Right lobe of liver (tissue), 6 donors: ENCODE data around the gene LRSAM1. TPM values are rescaled to one million over a fixed set of nuclear protein-coding genes. Genes with fewer than 3 reads are reported as not detected.

Experiments used
- ATAC-seq, 4 donors: fragments of 200-7000 bp; cut with Tn5 transposase; one replicate each; pipeline ENCODE4 v1.9.1; 2020; ENCODE audit warnings: mild to moderate bottlenecking in 4 of 4, moderate library complexity in 4 of 4
- DNase-seq, 3 donors: peaks; one replicate each; pipeline ENCODE4 v3.0.0-alpha.2; 2020
- H3K27ac ChIP-seq, 3 donors: fragments of 200-600 bp; one replicate each; pipeline ENCODE4 v1.8.0; 2022
- H3K27me3 ChIP-seq, 2 donors: fragments of 200-600 bp; one replicate each; pipeline ENCODE4 v1.8.0; 2022
- H3K36me3 ChIP-seq, 4 donors: fragments of 200-600 bp; sonication (generic) in 1 of 4; one replicate each; pipeline versions ENCODE4 v1.5.1 to v1.8.0; 2017 to 2022; ENCODE audit warnings: control low read depth in 1 of 4
- H3K4me1 ChIP-seq, 4 donors: fragments of 200-600 bp; sonication (generic) in 1 of 4; one replicate each; pipeline versions ENCODE4 v1.5.1 to v1.8.0; 2017 to 2022; ENCODE audit warnings: control low read depth in 1 of 4
- H3K4me3 ChIP-seq, 3 donors: fragments of 200-600 bp; one replicate each; pipeline ENCODE4 v1.8.0; 2022
- H3K9me3 ChIP-seq, 4 donors: fragments of 200-600 bp; sonication (generic) in 1 of 4; one replicate each; pipeline versions ENCODE4 v1.5.1 to v1.8.0; 2017 to 2022; ENCODE audit warnings: control low read depth in 1 of 4
- CTCF ChIP-seq, 4 donors: fragments of 200-600 bp in 3 of 4; fragments of 450-650 bp in 1 of 4; IDR thresholded peaks; one replicate each; pipeline versions ENCODE4 v1.5.1 to v1.8.0; 2016 to 2022; ENCODE audit warnings: antibody characterized with exemption in 4 of 4, mild to moderate bottlenecking in 2 of 4
- POLR2A ChIP-seq: fragments of 450-650 bp; IDR thresholded peaks from one replicate; pipeline ENCODE4 v1.6.1; 2017; ENCODE audit warnings: antibody characterized with exemption, mild to moderate bottlenecking
- WGBS: methylation state at CpG from one replicate; pipeline ENCODE4 v1.1.6; 2018; ENCODE audit warnings: low coverage, low lambda C conversion rate; ENCODE audit not compliant: insufficient coverage; ENCODE audit errors: missing lambda C conversion rate; 5-methylcytosine and 5-hydroxymethylcytosine counted together
- intact Hi-C, 2 donors: fragments of 100-400 bp; cut with DNase I; formaldehyde crosslinking; loops; one replicate each; pipeline versions ENCODE4 v1.11.2 to v1.14.1; 2022
- total RNA-seq, 6 experiments: library from RNA; depleted of rRNA in 2 of 6; stranded (reverse); fragments of >200 nt in 2 of 6; fragmentation: NEBNext Ultra II Directional in 3 of 6; extraction: Animal tissue kit (Norgen Biotek cat#: 25700) in 3 of 6; gene quantifications; one replicate each; pipeline versions ENCODE4 v1.1.0 to v1.2.4, GENCODE V29; 2016 to 2023
- donor health status: DM: no; HTN: yes; CAD: no.
- donor health status: DM: no; HTN: no; CAD: no.
- donor health status: DM: no; HTN: no; CAD: no.
- donor health status: DM: no; HTN: yes; CAD: no.
- donor health status: DM: no; HTN: yes; CAD: no.

Gene LRSAM1
- total RNA-seq, 6 experiments from 2014 or later: 9.4 to 13.3 (median 12.1) TPM

GRCh38 chr9:127535396-127535795 lies 84.1 kb downstream of the LRSAM1 start:
- no peak for TF ChIP-seq POLR2A
- TF ChIP-seq CTCF (IDR thresholded peaks at IDR 0.05): no peak
- DNase-seq (no peak), ATAC-seq (peak in 1 of 4 donors; percentile 6)
- H3K4me3 ChIP-seq: no peak overlapping the region
- no peaks in the 10 kb centered on the region for H3K9me3 ChIP-seq
- intact Hi-C loops: no loop called here
- peak overlapping the region in 1 of 3 donors; percentile 5 for H3K27ac ChIP-seq
- 59% methylated on average over 4 of the region's 6 CpGs for WGBS
- no peaks in the 10 kb centered on the region for H3K4me1 ChIP-seq
- H3K27me3 ChIP-seq: no peaks in the 10 kb centered on the region
- no peaks in the 10 kb centered on the region for H3K36me3 ChIP-seq

- Histone ChIP-seq H3K27me3 (no peaks in the 10 kb centered on the region), H3K4me3 (no peak overlapping the region), H3K27ac (peak overlapping the region in 1 of 3 donors; percentile 5), H3K9me3 (no peaks in the 10 kb centered on the region), H3K4me1 (no peaks in the 10 kb centered on the region), H3K36me3 (no peaks in the 10 kb centered on the region)
- ATAC-seq (peak in 3 of 4 donors; percentile 4 to 32 (median 9)), DNase-seq (no peak)
- WGBS: 72% methylated on average over 13 of the region's 14 CpGs
- intact Hi-C loops: no loop called here
- no peak for TF ChIP-seq POLR2A
- TF ChIP-seq CTCF (IDR thresholded peaks at IDR 0.05): no peak
These were observed 84.5 kb downstream of the LRSAM1 start for GRCh38 chr9:127535834-127536233.

- DNase-seq (no peak), ATAC-seq (no peak)
- no peaks in the 10 kb centered on the region for H3K9me3 ChIP-seq
- H3K4me3 ChIP-seq: no peak overlapping the region
- 79% methylated on average over 6 of the region's 8 CpGs for WGBS
- no peak for TF ChIP-seq CTCF (IDR thresholded peaks at IDR 0.05)
- H3K27me3 ChIP-seq: no peaks in the 10 kb centered on the region
- intact Hi-C loops: no loop called here
- H3K36me3 ChIP-seq: no peaks in the 10 kb centered on the region
- H3K27ac ChIP-seq: peak overlapping the region in 1 of 3 donors; percentile 5
- no peaks in the 10 kb centered on the region for H3K4me1 ChIP-seq
These were observed 85.2 kb downstream of the LRSAM1 start for GRCh38 chr9:127536499-127536898.

GRCh38 chr9:127537014-127537413 lies 85.7 kb downstream of the LRSAM1 start:
- no peak for TF ChIP-seq CTCF (IDR thresholded peaks at IDR 0.05)
- TF ChIP-seq POLR2A: no peak
- Histone ChIP-seq H3K4me1 (no peaks in the 10 kb centered on the region), H3K9me3 (no peaks in the 10 kb centered on the region), H3K4me3 (no peak overlapping the region), H3K27me3 (no peaks in the 10 kb centered on the region), H3K27ac (no peak overlapping the region), H3K36me3 (no peaks in the 10 kb centered on the region)
- no peak for ATAC-seq
- 50% methylated on average over 5 of the region's 8 CpGs for WGBS
- DNase-seq: no peak
- intact Hi-C loops: no loop called here

GRCh38 chr9:127537792-127538191 lies 86.5 kb downstream of the LRSAM1 start:
- no peak for ATAC-seq
- Histone ChIP-seq H3K36me3 (no peaks in the 10 kb centered on the region), H3K4me1 (no peaks in the 10 kb centered on the region), H3K27ac (no peak overlapping the region), H3K9me3 (no peaks in the 10 kb centered on the region), H3K4me3 (no peak overlapping the region), H3K27me3 (no peaks in the 10 kb centered on the region)
- WGBS: 64% methylated on average over 3 of the region's 3 CpGs
- intact Hi-C loops: no loop called here
- no peak for TF ChIP-seq CTCF (IDR thresholded peaks at IDR 0.05)
- DNase-seq: no peak
